Stimulated activated CD4-positive, alpha-beta T cell treated with anti-CD3 and anti-CD28 coated beads, Interleukin-15, amount 100 ng/mL, for 1 hour (primary cell): ENCODE results near the gene PCDHB8.
"Not testable (repeated sequence)": the region's sequence is repeated elsewhere in the genome, so short reads cannot be mapped to it uniquely, and the experiment has no call there.

Experiments used
- DNase-seq, 2 donors: peaks; one replicate each; pipeline ENCODE4 v3.0.0-alpha.2; 2020; ENCODE audit warnings: low read depth in 1 of 2, low spot score in 1 of 2

The PCDHB8 gene

GRCh38 chr5:141177577-141178191, at the start of gene PCDHB8:
Gene PCDHB8, plus strand, starts transcription at chr5:141177790. Its CDS starts 245 bp downstream, at chr5:141178035.
- not testable (repeated sequence) for DNase-seq

- DNase-seq: no peak
These were observed 42.4 kb upstream of the PCDHB8 start, which contains the start of gene PCDHB5 for GRCh38 chr5:141135030-141135717. Gene PCDHB5, plus strand, starts transcription at chr5:141135206. Its CDS starts 229 bp downstream, at chr5:141135435.

DNA sequence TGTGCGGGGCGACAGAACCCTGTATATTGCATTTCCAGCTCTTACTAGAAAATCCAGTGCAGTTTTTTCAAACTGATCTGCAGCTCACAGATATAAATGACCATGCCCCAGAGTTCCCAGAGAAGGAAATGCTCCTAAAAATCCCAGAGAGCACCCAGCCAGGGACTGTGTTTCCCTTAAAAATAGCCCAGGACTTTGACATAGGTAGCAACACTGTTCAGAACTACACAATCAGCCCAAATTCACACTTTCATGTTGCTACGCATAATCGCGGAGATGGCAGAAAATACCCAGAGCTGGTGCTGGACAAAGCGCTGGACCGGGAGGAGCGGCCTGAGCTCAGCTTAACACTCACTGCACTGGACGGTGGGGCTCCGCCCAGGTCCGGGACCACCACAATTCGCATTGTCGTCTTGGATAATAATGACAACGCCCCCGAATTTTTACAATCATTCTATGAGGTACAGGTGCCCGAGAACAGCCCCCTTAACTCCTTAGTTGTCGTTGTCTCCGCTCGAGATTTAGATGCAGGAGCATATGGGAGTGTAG, 41.8 kb upstream of the PCDHB8 start:
- DNase-seq: no peak

DNA sequence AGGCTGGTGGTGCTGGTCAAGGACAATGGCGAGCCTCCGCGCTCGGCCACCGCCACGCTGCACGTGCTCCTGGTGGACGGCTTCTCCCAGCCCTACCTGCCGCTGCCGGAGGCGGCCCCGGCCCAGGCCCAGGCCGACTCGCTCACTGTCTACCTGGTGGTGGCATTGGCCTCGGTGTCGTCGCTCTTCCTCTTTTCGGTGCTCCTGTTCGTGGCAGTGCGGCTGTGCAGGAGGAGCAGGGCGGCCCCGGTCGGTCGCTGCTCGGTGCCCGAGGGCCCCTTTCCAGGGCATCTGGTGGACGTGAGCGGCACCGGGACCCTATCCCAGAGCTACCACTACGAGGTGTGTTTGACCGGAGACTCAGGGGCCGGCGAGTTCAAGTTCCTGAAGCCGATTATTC, 40.2 kb upstream of the PCDHB8 start:
- DNase-seq: not testable (repeated sequence)

GRCh38 chr5:141149812-141150211, 27.8 kb upstream of the PCDHB8 start, which contains the start of gene PCDHB6:
Gene PCDHB6, plus strand, starts transcription at chr5:141150057. Its CDS starts 201 bp downstream, at chr5:141150258.
- DNase-seq: no peak

DNA sequence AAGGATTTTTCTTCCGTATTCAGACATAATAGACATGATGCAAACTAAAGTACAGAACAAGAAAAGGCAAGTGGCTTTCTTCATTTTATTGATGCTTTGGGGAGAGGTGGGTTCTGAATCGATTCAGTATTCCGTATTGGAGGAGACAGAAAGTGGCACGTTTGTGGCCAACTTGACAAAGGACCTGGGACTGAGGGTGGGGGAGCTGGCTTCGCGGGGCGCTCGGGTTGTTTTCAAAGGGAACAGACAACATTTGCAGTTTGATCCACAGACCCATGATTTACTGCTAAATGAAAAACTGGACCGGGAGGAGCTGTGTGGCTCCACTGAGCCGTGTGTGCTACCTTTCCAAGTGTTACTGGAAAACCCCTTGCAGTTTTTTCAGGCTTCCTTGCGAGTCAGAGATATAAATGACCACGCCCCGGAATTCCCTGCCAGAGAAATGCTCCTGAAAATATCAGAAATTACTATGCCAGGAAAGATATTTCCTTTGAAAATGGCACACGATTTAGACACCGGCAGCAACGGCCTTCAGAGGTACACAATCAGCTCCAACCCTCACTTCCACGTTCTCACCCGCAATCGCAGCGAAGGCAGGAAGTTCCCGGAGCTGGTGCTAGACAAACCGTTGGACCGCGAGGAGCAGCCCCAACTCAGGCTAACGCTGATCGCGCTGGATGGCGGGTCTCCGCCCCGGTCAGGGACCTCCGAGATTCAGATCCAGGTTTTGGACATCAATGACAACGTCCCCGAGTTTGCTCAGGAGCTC, 27.2 kb upstream of the PCDHB8 start:
- DNase-seq: no peak

GRCh38 chr5:141150993-141151325, 26.6 kb upstream of the PCDHB8 start:
- DNase-seq: no peak

- not testable (repeated sequence) for DNase-seq
These were observed 26.0 kb upstream of the PCDHB8 start for GRCh38 chr5:141151632-141152031.

DNA sequence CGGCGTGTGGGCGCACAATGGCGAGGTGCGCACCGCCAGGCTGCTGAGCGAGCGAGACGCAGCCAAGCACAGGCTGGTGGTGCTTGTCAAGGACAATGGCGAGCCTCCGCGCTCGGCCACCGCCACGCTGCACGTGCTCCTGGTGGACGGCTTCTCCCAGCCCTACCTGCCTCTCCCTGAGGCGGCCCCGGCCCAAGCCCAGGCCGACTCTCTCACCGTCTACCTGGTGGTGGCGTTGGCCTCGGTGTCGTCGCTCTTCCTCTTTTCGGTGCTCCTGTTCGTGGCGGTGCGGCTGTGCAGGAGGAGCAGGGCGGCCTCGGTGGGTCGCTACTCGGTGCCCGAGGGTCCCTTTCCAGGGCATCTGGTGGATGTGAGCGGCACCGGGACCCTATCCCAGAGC, 25.5 kb upstream of the PCDHB8 start:
- DNase-seq: not testable (repeated sequence)

DNA sequence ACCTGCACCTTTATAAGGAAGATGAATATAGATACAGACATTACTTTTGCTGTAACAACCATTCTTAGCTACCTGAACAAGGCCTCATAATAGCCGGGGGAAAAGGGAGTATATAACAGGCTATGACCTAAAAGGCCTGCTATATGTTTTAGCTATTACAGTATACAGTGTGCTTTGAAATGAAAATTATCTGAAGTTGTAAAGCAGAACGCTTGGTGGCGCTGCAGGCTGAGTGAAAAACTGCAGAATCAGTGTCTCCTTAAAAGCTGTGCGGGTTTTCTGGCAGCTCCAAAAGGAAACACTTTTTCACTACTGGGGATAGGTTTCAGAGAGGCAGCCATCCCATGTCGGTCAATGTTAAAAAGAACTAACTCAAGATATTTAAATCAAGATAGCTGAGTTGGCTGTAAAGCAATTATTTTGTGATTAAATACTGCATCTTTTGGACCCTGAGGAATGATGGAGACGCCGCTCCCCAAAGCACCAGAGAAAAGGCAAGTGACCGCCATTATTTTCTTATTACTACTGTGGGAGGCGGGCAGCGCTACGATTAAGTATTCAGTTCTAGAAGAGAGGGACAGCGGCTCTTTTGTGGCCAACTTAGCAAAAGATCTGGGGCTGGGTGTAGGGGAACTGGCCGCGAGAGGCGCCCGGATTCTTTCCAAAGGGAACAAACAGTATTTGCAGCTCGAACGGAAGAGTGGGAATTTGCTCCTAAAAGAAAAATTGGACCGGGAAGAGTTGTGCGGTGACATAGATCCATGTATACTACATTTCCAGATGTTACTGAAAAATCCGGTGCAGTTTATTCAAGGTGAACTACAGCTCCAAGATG, 21.8 kb upstream of the PCDHB8 start:
- DNase-seq: no peak

- not testable (repeated sequence) for DNase-seq
These were observed 20.2 kb upstream of the PCDHB8 start for GRCh38 chr5:141157356-141157755.

DNA sequence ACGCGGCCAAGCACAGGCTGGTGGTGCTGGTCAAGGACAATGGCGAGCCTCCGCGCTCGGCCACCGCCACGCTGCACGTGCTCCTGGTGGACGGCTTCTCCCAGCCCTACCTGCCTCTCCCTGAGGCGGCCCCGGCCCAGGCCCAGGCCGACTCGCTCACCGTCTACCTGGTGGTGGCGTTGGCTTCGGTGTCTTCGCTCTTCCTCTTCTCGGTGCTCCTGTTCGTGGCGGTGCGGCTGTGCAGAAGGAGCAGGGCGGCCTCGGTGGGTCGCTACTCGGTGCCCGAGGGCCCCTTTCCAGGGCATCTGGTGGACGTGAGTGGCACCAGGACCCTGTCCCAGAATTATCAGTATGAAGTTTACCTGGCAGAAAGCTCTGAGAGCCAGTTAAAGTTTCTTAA, 19.7 kb upstream of the PCDHB8 start:
- not testable (repeated sequence) for DNase-seq

GRCh38 chr5:141172381-141173204, 5.0 kb upstream of the PCDHB8 start, which contains the start of gene PCDHB7:
Gene PCDHB7, plus strand, starts transcription at chr5:141172644. Its CDS starts 192 bp downstream, at chr5:141172836.
- DNase-seq: no peak

- not testable (repeated sequence) for DNase-seq
These were observed 3.1 kb upstream of the PCDHB8 start for GRCh38 chr5:141174291-141175104.

DNA sequence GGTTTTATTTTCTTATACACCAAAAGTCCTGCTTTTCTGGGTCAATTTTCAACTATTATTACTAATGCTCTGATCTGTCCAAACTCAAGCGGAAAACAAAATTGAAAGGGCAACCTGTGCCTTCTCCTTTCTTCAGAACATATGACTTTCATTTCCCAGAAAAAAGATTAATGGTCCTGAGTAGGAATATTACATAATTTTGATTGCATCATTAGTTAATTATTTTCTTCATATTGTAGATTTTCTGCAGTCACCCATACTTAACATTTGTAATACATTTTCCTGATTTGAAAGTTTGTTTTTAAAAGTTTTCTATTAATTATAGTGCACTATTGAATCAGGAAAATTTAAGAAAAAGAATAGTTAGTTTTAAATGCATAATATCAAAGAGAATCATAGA, 1.7 kb upstream of the PCDHB8 start:
- no peak for DNase-seq

GRCh38 chr5:141179371-141179770, 1.8 kb downstream of the PCDHB8 start:
- DNase-seq: not testable (repeated sequence)

GRCh38 chr5:141179876-141180275, 2.3 kb downstream of the PCDHB8 start:
- DNase-seq: not testable (repeated sequence)

DNA sequence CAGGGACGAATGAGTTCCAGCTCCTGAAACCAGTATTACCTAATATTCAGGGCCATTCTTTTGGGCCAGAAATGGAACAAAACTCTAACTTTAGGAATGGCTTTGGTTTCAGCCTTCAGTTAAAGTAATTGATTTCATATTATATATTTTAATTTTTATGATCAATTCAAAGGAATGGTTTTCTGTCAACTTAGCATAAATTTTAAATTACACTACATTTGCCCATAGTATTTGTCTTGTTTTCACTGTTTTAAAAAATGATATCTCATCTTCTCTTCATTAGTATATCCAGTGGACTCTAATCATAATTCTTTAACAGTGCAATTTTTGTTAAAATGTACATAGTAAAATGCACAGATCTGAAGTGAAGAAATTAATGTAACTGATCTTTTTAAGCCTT, 2.7 kb downstream of the PCDHB8 start:
- no peak for DNase-seq

DNA sequence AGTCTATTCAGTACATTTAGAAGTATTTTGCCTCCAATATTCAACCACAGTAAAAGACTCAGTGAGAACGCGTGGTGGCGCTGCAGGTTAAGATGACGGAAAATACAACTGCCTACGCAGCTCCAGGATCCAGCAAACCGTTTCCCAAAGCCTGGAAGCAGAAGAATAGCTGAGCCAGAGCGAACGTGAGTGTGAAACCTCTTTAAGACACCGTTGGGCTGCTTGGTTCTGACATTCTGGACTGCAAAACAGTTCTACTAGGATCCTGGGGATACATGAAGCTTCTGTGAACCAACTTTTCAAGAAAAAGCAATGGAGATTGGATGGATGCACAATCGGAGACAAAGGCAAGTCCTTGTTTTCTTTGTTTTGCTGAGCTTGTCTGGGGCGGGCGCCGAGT, 4.7 kb downstream of the PCDHB8 start, which contains the start of gene PCDHB16:
Gene PCDHB16 (plus strand): TSS at position 140 of the 400 bp plus-strand sequence. CDS start 173 bp downstream, at position 313.
- DNase-seq: no peak
